GM21423 (cell line): Measurements from ENCODE around the gene SEMA6A.
"Not testable (repeated sequence)": the region's sequence is repeated elsewhere in the genome, so short reads cannot be mapped to it uniquely, and the experiment has no call there.

Source experiments
- ATAC-seq: cut with Tn5 transposase; IDR thresholded peaks from one replicate; pipeline ENCODE4 v1.9.1; 2021; ENCODE audit warnings: mild to moderate bottlenecking, moderate library complexity; ENCODE audit not compliant: unreplicated experiment

The SEMA6A gene

GRCh38 chr5:116524051-116524904, 50.3 kb downstream of the SEMA6A start:
- no peak for ATAC-seq

GRCh38 chr5:116523182-116523581, 51.4 kb downstream of the SEMA6A start:
- ATAC-seq, result not testable (repeated sequence)

DNA sequence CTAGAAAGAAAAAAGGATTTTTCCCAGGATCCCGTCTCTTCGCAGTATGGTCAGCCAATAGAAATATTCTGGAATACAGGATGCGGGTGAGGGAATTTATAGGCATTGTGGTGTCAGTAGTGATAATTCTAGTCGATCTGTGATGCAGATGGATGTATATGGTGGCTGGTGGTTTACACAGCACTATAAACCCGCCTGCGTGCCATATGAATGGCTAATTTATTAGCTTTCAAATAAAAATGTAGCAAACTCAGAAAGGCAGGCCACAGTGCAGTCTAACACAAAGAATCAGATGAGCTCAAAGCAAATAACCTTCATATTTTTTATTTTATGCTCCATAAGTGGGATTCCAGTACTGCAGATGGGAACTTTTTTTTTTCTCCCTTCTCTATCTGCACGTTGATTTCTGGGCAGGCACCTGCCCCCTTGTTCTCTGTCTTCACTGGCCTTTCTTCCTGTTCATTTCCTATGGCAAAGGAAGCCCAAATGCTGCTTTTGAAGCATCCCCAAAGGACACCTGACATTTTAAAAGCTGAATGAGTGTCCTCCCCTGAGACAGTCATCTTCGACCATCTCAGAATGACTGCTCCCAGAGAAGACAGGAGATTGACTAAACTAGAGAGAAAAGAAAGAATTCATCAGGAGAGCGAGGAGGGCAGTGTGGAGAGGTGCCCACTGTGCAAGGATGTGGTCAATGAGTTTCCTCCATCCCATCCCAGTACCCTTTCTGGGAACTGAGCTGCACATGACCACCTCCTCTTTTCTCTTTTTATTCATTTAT, 52.1 kb downstream of the SEMA6A start:
- no peak for ATAC-seq

DNA sequence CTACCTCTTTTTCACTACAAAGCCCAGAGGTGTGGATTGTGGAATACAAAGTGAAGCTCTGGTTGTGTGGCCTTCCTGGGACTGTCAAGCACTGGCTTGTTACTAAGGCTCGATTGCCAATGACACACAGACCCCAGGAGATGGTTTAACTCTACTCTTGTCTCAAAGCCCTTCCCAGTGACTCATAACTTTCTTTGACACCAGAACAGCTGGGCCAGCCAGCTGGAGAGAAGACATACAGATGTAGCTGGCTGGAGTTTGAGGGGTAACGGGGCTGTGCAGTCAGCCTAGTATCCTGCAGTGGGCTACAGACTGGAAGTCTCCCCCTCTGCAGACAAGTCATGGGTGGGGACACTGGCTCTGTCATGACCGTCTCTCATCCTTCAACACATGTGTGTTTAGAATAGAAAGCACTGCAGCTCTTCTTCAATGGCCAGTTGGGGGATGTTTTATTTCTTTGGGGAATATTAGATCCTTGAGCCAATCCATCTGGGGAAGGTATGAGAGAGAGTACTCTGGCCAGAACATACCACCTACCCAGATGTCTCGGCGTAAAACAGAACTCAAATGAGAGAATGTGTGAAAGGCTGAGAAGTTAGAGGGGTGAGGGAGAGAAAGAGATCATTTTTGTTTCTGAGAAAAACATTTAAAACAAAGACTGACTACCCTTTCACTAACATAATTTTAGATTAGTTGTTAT, 53.3 kb downstream of the SEMA6A start:
- ATAC-seq, result no peak

DNA sequence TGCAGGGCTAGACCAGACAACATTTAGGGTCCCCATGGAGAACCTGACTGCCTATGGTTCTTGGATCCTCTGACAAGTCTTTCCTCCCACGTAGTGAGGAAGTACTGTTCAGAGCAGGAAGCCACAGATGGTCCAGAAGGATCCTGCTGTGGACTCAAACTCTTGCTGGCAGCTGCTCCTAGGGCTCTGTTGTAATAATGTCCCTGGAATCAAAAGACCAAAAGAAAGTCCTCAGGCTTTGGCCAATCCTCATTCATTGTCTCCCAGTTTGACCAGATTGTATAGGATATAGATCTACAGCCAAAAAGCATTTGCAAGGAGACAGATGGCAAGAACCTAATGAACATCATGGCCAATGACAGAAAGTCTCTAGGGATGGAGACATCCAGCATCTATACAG, 53.9 kb downstream of the SEMA6A start:
- no peak for ATAC-seq

DNA sequence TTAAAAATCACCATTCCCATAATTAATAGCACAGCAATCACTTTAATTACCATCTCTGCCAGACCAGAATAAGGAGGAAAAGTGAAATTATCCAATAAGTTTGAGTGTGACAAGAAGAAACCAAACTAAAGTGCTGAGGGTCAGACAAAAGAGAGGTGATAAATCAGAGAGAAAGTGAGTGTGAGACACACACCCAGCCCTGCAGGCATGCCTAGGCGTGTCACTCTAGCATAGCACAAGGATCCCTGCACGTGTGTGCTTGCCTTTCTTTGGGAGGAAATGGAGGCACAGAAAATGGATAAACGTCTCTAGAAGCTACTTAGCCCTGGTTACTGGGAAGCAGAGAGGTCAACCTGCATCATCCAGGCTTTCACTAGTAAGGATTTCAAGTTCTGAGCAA, 56.2 kb downstream of the SEMA6A start:
- ATAC-seq, result no peak

- no peak for ATAC-seq
These were observed 57.1 kb downstream of the SEMA6A start for GRCh38 chr5:116517488-116517887.

DNA sequence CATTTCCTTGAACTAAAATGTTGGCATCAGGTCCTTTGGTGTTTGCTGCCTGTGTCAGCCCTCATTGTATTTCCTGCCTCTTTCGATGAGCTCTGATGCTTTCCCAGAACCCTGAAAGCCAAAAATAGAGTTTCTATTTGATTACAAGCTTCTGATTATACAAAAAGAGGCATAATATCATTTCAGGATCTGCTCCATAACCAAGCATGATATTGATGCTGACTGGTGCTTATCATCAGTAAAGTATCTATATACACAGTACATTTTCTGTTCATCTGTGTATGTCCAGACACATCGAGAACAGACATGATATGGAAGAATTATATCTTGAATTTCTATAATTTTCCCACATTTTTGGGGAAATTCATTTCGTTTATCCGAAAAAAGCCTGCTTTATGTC, 58.6 kb downstream of the SEMA6A start:
- no peak for ATAC-seq

DNA sequence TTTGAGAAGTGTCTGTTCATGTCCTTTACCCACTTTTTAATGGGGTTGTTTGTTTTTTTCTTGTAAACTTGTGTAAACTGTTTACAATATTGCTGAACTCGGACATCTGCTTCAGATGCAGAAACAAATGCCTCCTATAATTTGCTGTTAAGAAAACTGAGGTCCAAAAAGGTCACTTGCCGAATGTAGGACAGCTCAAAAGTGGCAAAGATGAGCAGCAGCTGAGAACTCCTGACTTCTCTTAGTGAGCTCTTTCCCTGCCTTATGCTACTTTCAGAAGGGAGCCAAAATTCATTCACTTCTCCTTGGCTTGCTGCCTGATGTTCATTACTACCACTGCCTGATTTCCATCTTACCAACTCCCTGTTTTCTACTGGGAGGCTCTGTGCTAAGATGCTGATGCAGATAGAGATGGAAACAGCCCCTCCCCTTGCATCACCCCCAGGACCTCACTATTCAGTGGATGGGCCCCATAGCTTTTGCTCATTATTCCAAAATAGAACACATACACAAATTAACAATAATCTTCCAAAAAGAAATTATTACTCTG, 60.1 kb downstream of the SEMA6A start:
- ATAC-seq, result no peak

GRCh38 chr5:116510517-116510916, 64.1 kb downstream of the SEMA6A start:
- ATAC-seq, result no peak

- ATAC-seq, result no peak
These were observed 65.0 kb downstream of the SEMA6A start for GRCh38 chr5:116509483-116510244.

GRCh38 chr5:116508835-116509234, 65.8 kb downstream of the SEMA6A start:
- ATAC-seq, result no peak

- no peak for ATAC-seq
These were observed 66.5 kb downstream of the SEMA6A start for GRCh38 chr5:116507941-116508655.

DNA sequence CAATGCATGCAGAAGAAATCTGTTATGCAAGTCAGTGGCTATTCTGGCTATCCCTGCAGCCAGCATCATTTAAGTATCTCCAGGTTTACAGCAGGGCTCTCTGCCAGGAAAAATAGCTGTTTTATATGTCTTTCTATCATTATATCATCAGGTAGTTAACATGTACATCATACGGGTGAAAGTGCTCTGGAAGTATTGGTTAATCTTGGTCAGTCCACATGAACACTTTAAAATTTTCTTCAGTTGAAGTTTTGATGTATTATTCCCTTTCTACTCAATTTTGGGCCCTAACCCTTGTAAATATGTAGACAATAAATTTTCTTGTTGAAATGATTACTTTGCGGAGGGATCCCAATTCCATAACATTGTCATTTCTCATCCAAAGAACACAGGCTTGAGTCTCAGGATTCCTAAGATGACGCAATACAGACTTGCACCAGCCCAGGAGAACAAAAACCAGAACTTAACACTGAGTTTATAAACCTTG, 67.5 kb downstream of the SEMA6A start:
- no peak for ATAC-seq

- ATAC-seq, result no peak
These were observed 68.1 kb downstream of the SEMA6A start for GRCh38 chr5:116506488-116506887.

- ATAC-seq, result no peak
These were observed 69.9 kb downstream of the SEMA6A start for GRCh38 chr5:116504593-116505166.

- ATAC-seq, result no peak
These were observed 72.0 kb downstream of the SEMA6A start for GRCh38 chr5:116502616-116503015.

DNA sequence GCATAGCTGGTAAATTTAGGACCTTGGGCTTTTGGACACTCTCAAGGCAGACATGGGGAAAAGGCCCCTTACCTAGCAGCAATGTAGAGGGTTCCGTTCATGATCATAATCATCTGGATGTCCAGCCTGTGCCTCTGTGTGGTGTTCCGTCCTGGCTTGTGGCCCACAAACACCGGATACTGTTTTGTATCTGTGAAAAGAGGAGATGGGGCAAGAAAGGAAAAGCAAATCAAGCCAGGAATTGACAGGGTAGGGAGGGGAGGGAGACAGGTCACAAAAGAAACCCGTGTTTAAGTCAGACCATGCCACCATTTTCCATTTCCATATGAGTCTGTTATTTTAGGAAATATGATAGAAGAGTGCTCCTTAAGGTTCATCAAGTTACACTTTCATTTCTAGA, 72.5 kb downstream of the SEMA6A start:
- no peak for ATAC-seq

DNA sequence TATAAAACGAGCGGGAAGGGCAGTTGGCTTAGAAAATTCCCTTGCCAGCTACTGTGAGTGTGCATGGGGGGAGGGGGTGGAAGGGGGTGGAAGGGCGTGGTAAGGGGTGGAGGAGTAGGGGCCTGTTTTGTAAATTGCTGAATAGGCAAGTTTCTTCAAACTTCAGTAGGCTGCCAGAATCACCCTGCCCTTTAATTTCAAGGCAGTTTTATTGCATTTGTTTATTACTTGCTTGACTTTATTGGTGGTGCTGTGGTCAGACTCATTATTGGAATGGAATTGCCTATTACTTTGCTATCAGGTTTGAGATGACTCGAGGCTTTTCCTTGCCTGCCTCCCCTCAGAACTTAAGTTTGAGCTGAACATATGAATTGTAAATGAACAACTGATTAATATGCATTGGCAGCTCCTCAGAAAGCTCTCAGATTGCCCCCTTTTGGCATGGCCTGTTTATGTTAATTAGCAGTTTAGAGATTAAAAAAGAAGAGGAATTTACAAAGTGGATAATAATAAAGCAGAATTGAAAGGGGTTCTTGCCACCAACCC, 76.0 kb downstream of the SEMA6A start:
- ATAC-seq, result no peak
